ENCODE results near the gene UACA.

GRCh38 chr15:70810916-70811578 is 47.7 kb upstream of the UACA start:
- TF ChIP-seq CTCF (IDR thresholded peaks at IDR 0.05), result no peak
- TF ChIP-seq, protein P1, sequence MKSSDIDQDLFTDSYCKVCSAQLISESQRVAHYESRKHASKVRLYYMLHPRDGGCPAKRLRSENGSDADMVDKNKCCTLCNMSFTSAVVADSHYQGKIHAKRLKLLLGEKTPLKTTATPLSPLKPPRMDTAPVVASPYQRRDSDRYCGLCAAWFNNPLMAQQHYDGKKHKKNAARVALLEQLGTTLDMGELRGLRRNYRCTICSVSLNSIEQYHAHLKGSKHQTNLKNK (CRISPR knock-in tag; IDR thresholded peaks at IDR 0.05), result no peak
- no peak for TF ChIP-seq NFE2L1 (CRISPR knock-in tag; IDR thresholded peaks at IDR 0.05)
- no peak for TF ChIP-seq NFYB (CRISPR knock-in tag; conservative IDR thresholded peaks at IDR 0.05; ENCODE audit: low read depth)
